Progenitor cell of endocrine pancreas (in vitro differentiated cells): ENCODE data around the gene CAMSAP1. TPM values are rescaled to one million over a fixed set of nuclear protein-coding genes. Genes with fewer than 3 reads are reported as not detected.

Experiments
- DNase-seq: peaks from one replicate; pipeline ENCODE4 v3.0.0; 2021; ENCODE audit warnings: low spot score; ENCODE audit not compliant: unreplicated experiment
- H3K27ac Mint-ChIP-seq: 2 replicates; pipeline ENCODE4 v1.8.0; 2021; ENCODE audit warnings: mild to moderate bottlenecking, moderate library complexity, mixed read lengths
- H3K27me3 Mint-ChIP-seq: 2 replicates; pipeline ENCODE4 v1.8.0; 2021; ENCODE audit warnings: mixed read lengths
- H3K36me3 Mint-ChIP-seq: 2 replicates; pipeline ENCODE4 v1.8.0; 2022; ENCODE audit warnings: mixed read lengths; ENCODE audit not compliant: insufficient read depth
- H3K4me1 Mint-ChIP-seq: 2 replicates; pipeline ENCODE4 v1.8.0; 2021; ENCODE audit warnings: low read depth, mixed read lengths
- H3K4me3 Mint-ChIP-seq: 2 replicates; pipeline ENCODE4 v1.8.0; 2021; ENCODE audit warnings: low read depth, mild to moderate bottlenecking, moderate library complexity, mixed read lengths
- H3K9me3 Mint-ChIP-seq: 2 replicates; pipeline ENCODE4 v1.8.0; 2021; ENCODE audit warnings: low read depth, mixed read lengths
- total RNA-seq: library from RNA; stranded (reverse); gene quantifications from 2 replicates; pipeline ENCODE4 v1.2.1, GENCODE V29; 2021
- TF ChIP-seq, protein P1 (sequence below): fragments of 200-600 bp; sonication (generic); IDR thresholded peaks from one replicate; pipeline ENCODE4 v1.5.0; 2021; ENCODE audit warnings: antibody characterized with exemption, mild to moderate bottlenecking; ENCODE audit not compliant: unreplicated experiment

The CAMSAP1 gene
- total RNA-seq, 1 donor from 2014 or later = 82.2 TPM

DNA sequence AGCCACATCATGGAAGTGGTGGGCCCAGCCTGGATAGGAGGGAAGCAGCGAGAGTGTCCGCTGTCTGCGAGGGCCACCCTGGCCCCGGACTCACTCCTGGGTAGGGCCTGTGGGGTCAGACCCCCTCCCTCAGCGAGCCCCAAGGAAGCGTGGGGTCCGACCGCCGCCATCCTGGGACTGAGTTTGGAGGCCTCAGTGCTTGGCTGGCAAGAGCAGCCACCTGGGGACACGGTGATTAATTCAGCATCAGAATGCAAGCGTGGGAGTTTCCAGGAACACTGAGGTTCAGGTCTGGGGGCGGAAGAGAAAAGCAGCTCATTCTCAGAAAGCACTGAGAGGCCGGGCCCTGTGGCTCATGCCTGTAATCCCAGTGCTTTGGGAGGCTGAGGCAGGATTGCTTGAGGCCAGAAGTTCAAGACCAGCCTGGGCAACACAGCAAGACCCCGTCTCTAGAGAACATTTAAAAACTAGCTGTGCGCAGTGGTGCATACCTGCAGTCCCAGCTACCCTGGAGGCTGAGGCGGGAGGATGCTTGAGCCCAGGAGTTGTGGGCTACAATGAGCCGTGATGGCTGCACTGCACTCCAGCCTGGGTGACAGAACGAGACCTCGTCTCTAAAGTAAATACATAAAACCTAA is 18.3 kb upstream of the CAMSAP1 start:
- Mint-ChIP-seq H3K36me3 (no peaks in the 10 kb centered on the region), H3K27ac (no peak overlapping the region), H3K4me3 (no peak overlapping the region), H3K4me1 (no peaks in the 10 kb centered on the region), H3K9me3 (no peaks in the 10 kb centered on the region), H3K27me3 (no peaks in the 10 kb centered on the region)
- DNase-seq = no peak
- TF ChIP-seq, protein P1, sequence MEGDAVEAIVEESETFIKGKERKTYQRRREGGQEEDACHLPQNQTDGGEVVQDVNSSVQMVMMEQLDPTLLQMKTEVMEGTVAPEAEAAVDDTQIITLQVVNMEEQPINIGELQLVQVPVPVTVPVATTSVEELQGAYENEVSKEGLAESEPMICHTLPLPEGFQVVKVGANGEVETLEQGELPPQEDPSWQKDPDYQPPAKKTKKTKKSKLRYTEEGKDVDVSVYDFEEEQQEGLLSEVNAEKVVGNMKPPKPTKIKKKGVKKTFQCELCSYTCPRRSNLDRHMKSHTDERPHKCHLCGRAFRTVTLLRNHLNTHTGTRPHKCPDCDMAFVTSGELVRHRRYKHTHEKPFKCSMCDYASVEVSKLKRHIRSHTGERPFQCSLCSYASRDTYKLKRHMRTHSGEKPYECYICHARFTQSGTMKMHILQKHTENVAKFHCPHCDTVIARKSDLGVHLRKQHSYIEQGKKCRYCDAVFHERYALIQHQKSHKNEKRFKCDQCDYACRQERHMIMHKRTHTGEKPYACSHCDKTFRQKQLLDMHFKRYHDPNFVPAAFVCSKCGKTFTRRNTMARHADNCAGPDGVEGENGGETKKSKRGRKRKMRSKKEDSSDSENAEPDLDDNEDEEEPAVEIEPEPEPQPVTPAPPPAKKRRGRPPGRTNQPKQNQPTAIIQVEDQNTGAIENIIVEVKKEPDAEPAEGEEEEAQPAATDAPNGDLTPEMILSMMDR = no peak

DNA sequence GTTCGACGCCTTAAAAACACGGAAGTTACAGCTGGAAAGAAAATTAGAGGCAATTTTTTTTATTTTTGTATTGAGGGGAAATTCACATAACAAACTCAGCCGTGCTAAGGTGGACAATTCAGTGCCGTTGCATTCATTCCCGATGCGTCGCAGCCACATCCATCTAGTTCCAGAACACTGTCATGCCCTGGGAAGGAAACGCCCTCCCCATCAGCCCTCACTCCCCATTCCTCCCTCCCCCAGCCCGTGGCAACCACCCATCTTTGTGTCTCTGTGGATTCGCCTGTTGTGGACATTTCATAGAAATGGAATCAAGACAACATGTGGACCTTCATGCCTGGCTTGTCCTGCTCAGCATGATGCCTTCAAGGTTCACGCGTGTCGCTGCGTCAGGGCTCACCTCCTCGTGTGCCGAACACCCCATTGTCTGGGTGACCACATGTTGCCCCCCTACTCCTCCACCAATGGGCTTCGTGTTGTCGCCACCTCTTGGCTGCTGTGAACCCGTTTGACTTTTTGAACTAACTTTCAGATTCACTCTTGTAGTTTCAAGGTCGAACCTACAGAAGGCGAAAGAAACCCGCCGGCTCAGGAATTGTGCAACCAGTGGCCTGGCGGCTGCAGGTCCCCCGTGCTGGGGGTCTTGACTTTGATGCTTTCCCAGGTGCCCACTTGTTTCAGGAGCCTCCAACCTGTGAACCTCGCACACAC is 17.4 kb upstream of the CAMSAP1 start:
- DNase-seq = no peak
- H3K27me3 Mint-ChIP-seq = no peaks in the 10 kb centered on the region
- H3K27ac Mint-ChIP-seq = no peak overlapping the region

DNA sequence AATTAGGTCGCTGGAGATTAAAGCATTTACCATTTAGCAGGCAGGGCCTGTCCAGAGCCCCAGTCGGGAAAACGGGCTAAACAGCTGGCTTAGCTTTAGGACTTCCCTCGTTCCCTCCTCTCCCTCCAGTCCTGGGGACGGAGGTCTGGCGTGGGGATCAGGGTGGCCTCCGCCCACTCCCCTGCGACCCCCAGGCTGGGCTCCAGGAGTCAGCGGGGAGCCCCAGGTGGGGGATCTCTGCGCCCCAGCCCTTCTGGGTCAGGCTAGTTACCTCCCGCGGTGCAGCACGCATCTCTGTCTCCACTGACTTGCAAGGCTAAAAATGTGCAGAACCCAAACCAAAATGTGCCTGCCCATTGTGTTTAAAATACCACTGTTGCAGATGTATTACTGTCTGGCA is 16.2 kb upstream of the CAMSAP1 start:
- TF ChIP-seq, protein P1 = no peak

More for the DNA sequence above, 17.4 kb upstream of the CAMSAP1 start:
- no peaks in the 10 kb centered on the region for H3K36me3 Mint-ChIP-seq
- H3K9me3 Mint-ChIP-seq = no peaks in the 10 kb centered on the region
- H3K4me3 Mint-ChIP-seq = no peak overlapping the region
- TF ChIP-seq, protein P1 = no peak
- H3K4me1 Mint-ChIP-seq = no peaks in the 10 kb centered on the region

DNA sequence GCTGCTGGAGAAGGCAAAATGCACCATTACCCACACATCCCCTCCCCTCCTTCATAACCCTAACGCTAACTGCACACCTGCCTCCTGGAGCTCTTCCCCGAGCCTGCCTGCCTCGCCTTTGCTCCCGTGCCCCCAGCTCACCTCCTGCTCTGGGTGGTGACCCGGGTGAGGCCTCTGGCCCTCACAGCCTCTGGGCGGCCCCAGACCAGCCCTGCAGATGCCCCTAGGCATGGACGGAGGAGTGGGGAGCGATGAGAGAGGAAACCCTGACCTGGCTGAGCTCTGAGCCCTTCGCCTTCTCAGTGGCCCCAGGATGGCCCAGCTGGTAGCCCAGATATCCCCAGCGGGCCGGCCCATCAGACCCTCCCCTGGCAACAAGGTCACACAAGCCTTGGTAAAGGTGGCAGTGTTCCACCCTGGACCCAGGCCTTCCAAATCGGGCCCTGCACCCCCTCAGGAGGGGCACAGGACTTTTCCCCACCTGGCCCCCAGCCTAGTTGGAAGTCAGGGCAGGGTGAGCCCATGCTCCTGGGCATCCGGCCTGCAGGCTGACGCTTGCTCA is 14.5 kb upstream of the CAMSAP1 start:
- no peak for DNase-seq

More for the DNA sequence above, 16.2 kb upstream of the CAMSAP1 start:
- Mint-ChIP-seq H3K4me1 (no peaks in the 10 kb centered on the region), H3K27ac (no peak overlapping the region), H3K9me3 (peaks cover 8% of the 10 kb centered on the region), H3K4me3 (no peak overlapping the region), H3K36me3 (peaks cover 7% of the 10 kb centered on the region), H3K27me3 (no peaks in the 10 kb centered on the region)
- DNase-seq = no peak

DNA sequence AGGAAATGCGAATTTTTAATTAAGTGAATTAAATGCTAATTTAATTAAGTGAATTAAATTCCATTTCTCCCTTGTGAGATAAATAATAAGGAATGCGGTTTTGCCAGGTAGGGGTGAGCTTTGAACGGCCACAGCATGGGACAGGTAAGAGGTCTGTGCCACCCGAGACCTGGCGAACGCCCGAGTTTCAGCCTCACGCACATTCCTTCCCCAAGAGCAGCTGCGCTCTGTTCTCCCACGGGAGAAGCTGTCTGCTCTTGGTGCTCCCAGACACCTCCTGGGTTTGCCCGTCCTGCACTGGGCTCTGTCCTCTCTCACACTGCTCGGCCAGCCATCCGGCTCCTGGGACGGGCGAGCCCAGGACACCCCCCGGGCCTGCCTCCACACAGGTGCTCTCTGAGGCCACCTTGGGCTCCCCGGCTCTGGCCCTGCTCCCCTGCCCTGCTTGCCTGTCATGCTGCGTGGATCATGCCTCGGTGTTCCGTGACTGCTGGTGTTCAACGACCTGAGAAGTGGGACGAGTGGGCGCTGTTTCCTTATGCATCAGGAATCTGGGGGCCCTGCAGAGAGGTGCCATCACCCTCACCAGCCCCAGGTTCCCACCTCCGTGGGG is 13.7 kb upstream of the CAMSAP1 start:
- Mint-ChIP-seq H3K27me3 (no peaks in the 10 kb centered on the region), H3K36me3 (peaks cover 24% of the 10 kb centered on the region), H3K4me1 (no peaks in the 10 kb centered on the region), H3K4me3 (no peak overlapping the region), H3K9me3 (peaks cover 22% of the 10 kb centered on the region), H3K27ac (no peak overlapping the region)
- TF ChIP-seq, protein P1 = no peak
- no peak for DNase-seq

More for the DNA sequence above, 14.5 kb upstream of the CAMSAP1 start:
- no peak overlapping the region for H3K27ac Mint-ChIP-seq
- no peaks in the 10 kb centered on the region for H3K4me1 Mint-ChIP-seq
- H3K4me3 Mint-ChIP-seq = no peak overlapping the region
- H3K27me3 Mint-ChIP-seq = no peaks in the 10 kb centered on the region
- H3K36me3 Mint-ChIP-seq = peaks cover 17% of the 10 kb centered on the region
- H3K9me3 Mint-ChIP-seq = peaks cover 17% of the 10 kb centered on the region
- TF ChIP-seq, protein P1 = no peak
